GM12878 (cell line): ENCODE measurements around the gene TRH. TPM values are rescaled to one million over a fixed set of nuclear protein-coding genes. Genes with fewer than 3 reads are reported as not detected.

Source experiments
- ATAC-seq: fragments of 200-7000 bp; cut with Tn5 transposase; 3 replicates; pipeline ENCODE4 v1.9.1; 2020; ENCODE audit warnings: mild to moderate bottlenecking, moderate library complexity
- Bru-seq: library from RNA; stranded (reverse); fragments of 400-500 nt; gene quantifications from one replicate; lab custom pipeline; 2021; lab: Mats Ljungman, UMichigan
- BruChase-seq, 2 experiments: library from RNA; stranded (reverse); fragments of 400-500 nt; gene quantifications; one replicate each; lab custom pipeline; 2021; lab: Mats Ljungman, UMichigan
- BruUV-seq: library from RNA; stranded (reverse); fragments of 400-500 nt; replicated peaks from 2 replicates; lab custom pipeline; 2021; lab: Mats Ljungman, UMichigan
- CTCF ChIA-PET: fragments of 300-600 bp; sonication (Branson Sonifier 250); formaldehyde crosslinking; extraction: SDS; loops from one replicate; lab custom pipeline; 2021; ENCODE audit warnings: inconsistent platforms; lab: Yijun Ruan, JAX
- POLR2A ChIA-PET: fragments of 350-600 bp; formaldehyde crosslinking; extraction: SDS; loops from one replicate; lab custom pipeline; 2021; ENCODE audit warnings: inconsistent platforms; lab: Charles Lee
- RAD21 ChIA-PET: fragments of 300-600 bp; sonication (Branson Sonifier 250); formaldehyde crosslinking; loops from one replicate; lab custom pipeline; 2023; ENCODE audit warnings: antibody characterized with exemption; ENCODE audit not compliant: unreplicated experiment; lab: Charles Lee
- SMC1A ChIA-PET: fragments of 300-600 bp; sonication (Branson Sonifier 250); formaldehyde crosslinking; loops from one replicate; lab custom pipeline; 2023; ENCODE audit not compliant: unreplicated experiment, uncharacterized antibody; lab: Charles Lee
- DNase-seq: peaks from one replicate; pipeline ENCODE4 v3.0.0-alpha.2; 2011; ENCODE audit warnings: low read depth, low spot score
- FAIRE-seq: peaks from 3 replicates; lab custom pipeline; 2011; peaks lifted over from hg19 to GRCh38; lab: Jason Lieb, UNC
- H2AFZ ChIP-seq: 2 replicates; pipeline ENCODE4 v1.6.0; 2011; ENCODE audit warnings: low read depth, low read length, control low read depth; ENCODE audit not compliant: control insufficient read depth
- H3K27ac ChIP-seq: 2 replicates; pipeline ENCODE4 v1.5.1; 2011; ENCODE audit warnings: control low read depth; ENCODE audit not compliant: control insufficient read depth, insufficient read depth
- H3K27me3 ChIP-seq, 2 experiments: replicated peaks in 1 of 2; 2 replicates each; pipeline versions ENCODE4 v1.6.0 to v1.6.1; 2011; ENCODE audit warnings: low read length in 1 of 2; ENCODE audit not compliant: control insufficient read depth in 2 of 2, insufficient read depth in 2 of 2
- H3K36me3 ChIP-seq, 2 experiments: 2 replicates each; pipeline ENCODE4 v1.5.1; 2011; ENCODE audit warnings: low read length in 1 of 2; ENCODE audit not compliant: control insufficient read depth in 2 of 2, insufficient read depth in 2 of 2
- H3K4me1 ChIP-seq: 2 replicates; pipeline ENCODE4 v1.6.1; 2011; ENCODE audit warnings: mild to moderate bottlenecking, low read length, moderate library complexity, mixed read lengths; ENCODE audit not compliant: control insufficient read depth, insufficient read depth
- H3K4me2 ChIP-seq: 2 replicates; pipeline ENCODE4 v1.6.0; 2011; ENCODE audit warnings: control low read depth; ENCODE audit not compliant: control insufficient read depth, insufficient read depth
- H3K4me3 ChIP-seq: fragments of 200-600 bp; sonication (generic); 2 replicates; pipeline ENCODE4 v1.5.1; 2016
- H3K79me2 ChIP-seq: 2 replicates; pipeline ENCODE4 v1.6.0; 2011; ENCODE audit warnings: low read length; ENCODE audit not compliant: control insufficient read depth, insufficient read depth
- H3K9ac ChIP-seq: 2 replicates; pipeline ENCODE4 v1.8.0; 2011; ENCODE audit warnings: low read length, control low read depth, mixed read lengths; ENCODE audit not compliant: control insufficient read depth, insufficient read depth
- H3K9me3 ChIP-seq: replicated peaks from 3 replicates; pipeline ENCODE4 v1.5.1; 2011; ENCODE audit warnings: mild to moderate bottlenecking, low read length; ENCODE audit not compliant: control insufficient read depth, insufficient read depth
- H4K20me1 ChIP-seq: 2 replicates; pipeline ENCODE4 v1.6.0; 2011; ENCODE audit not compliant: control insufficient read depth, insufficient read depth
- HDAC6 ChIP-seq: fragments of 200-600 bp; sonication (generic); IDR thresholded peaks from one replicate; pipeline ENCODE4 v1.8.0; 2017; ENCODE audit warnings: antibody characterized with exemption; ENCODE audit not compliant: unreplicated experiment
- MYB ChIP-seq: fragments of 150-350 bp; IDR thresholded peaks from 2 replicates; pipeline ENCODE4 v1.6.1; 2014; ENCODE audit warnings: mild to moderate bottlenecking, low read depth, low read length, borderline replicate concordance
- RB1 ChIP-seq: fragments of 450-650 bp; formaldehyde crosslinking; IDR thresholded peaks from 2 replicates; pipeline ENCODE4 v1.6.1; 2017; ENCODE audit warnings: mild to moderate bottlenecking, borderline replicate concordance
- TCF12 ChIP-seq: IDR thresholded peaks from 2 replicates; pipeline ENCODE4 v1.6.1; 2011; ENCODE audit warnings: low read depth, mild to moderate bottlenecking, low read length
- YY1 ChIP-seq: IDR thresholded peaks from 2 replicates; pipeline ENCODE4 v1.6.1; 2011; ENCODE audit warnings: low read depth, mild to moderate bottlenecking, low read length
- WGBS: methylation state at CpG from one replicate; pipeline ENCODE4 v1.1.6; 2016; ENCODE audit warnings: low lambda C conversion rate; ENCODE audit not compliant: insufficient replicate concordance, insufficient coverage; ENCODE audit errors: missing lambda C conversion rate; 5-methylcytosine and 5-hydroxymethylcytosine counted together
- in situ Hi-C: fragments of 300-500 bp; cut with MboI; formaldehyde crosslinking; loops from 9 replicates; pipeline ENCODE4 v1.14.3; 2018; ENCODE audit warnings: mixed read lengths
- intact Hi-C: fragments of 100-400 bp; cut with micrococcal nuclease; formaldehyde crosslinking; loops from one replicate; pipeline ENCODE4 v1.14.2; 2022; ENCODE audit not compliant: unreplicated experiment
- long read RNA-seq, 2 experiments: library from polyadenylated mRNA; unstranded; transcript quantifications; one replicate each; pipeline ENCODE4 v2.0.0, GENCODE V29; 2019 to 2020
- polyA minus RNA-seq, 3 experiments: library from RNA; depleted of rRNA, polyadenylated mRNA; stranded (reverse); fragments of >200 nt; gene quantifications; 2 replicates each; pipeline ENCODE4 v1.2.3, GENCODE V29; 2011
- polyA plus RNA-seq, 11 experiments: library from polyadenylated mRNA; depleted of rRNA in 4 of 11; unstranded in 6 of 11; stranded (reverse) in 5 of 11; fragments of >200 nt; fragmentation: Nextera tagmentation in 4 of 11; fragmentation: Illumina TruSeq in 1 of 11; extraction: Ambion mirVana in 4 of 11; extraction: Trizol in 1 of 11; gene quantifications; 1 replicate in 1 of 11; 2 replicates in 10 of 11; pipeline versions ENCODE4 v1.2.1 to v1.2.3, GENCODE V29; 2011 to 2016; ENCODE audit warnings: inconsistent platforms in 2 of 11, missing spikeins in 2 of 11, low read depth in 1 of 11
- total RNA-seq, 4 experiments: library from RNA; depleted of rRNA in 3 of 4; stranded (reverse); fragments of >200 nt in 3 of 4; fragmentation: Illumina TruSeq in 1 of 4; extraction: Trizol in 1 of 4; gene quantifications; 2 replicates each; pipeline versions ENCODE4 v1.2.1 to v1.2.3, GENCODE V29; 2013 to 2021
- TF ChIP-seq, protein P1 (sequence below): IDR thresholded peaks from 2 replicates; pipeline ENCODE4 v1.6.1; 2012; ENCODE audit warnings: mild to moderate bottlenecking, low read depth, low read length
- TF ChIP-seq, protein P2 (sequence below): fragments of 450-650 bp; formaldehyde crosslinking; IDR thresholded peaks from 2 replicates; pipeline ENCODE4 v1.5.0; 2022; ENCODE audit warnings: mild to moderate bottlenecking, missing genetic modification characterization
- TF ChIP-seq, protein P3 (sequence below): fragments of 450-650 bp; conservative IDR thresholded peaks from 2 replicates; pipeline ENCODE4 v1.6.1; 2017; ENCODE audit warnings: mild to moderate bottlenecking, moderate library complexity
- TF ChIP-seq, protein P4 (sequence below): fragments of 450-650 bp; IDR thresholded peaks from 2 replicates; pipeline ENCODE4 v1.6.1; 2017; ENCODE audit warnings: mild to moderate bottlenecking

The TRH gene, protein sequence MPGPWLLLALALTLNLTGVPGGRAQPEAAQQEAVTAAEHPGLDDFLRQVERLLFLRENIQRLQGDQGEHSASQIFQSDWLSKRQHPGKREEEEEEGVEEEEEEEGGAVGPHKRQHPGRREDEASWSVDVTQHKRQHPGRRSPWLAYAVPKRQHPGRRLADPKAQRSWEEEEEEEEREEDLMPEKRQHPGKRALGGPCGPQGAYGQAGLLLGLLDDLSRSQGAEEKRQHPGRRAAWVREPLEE
- total RNA-seq (2013; cell fraction: nucleolus; rRNA removed) = not detected in 2 replicates
- total RNA-seq (2014; rRNA removed) = not detected in 2 replicates
- total RNA-seq (2014; rRNA removed; fragmentation: Illumina TruSeq; extraction: Trizol) = not detected in 2 replicates
- not detected in 2 replicates for total RNA-seq (2021)
- not detected for polyA plus RNA-seq (2011; ENCODE audit: low read depth)
- polyA plus RNA-seq (2011; rRNA removed) = not detected in 2 replicates
- polyA plus RNA-seq (2011; cell fraction: cytosol; rRNA removed) = not detected in 2 replicates
- not detected in 2 replicates for polyA plus RNA-seq (2011; cell fraction: nucleus; rRNA removed)
- not detected in 2 replicates for polyA plus RNA-seq (2012)
- polyA plus RNA-seq (2014; fragmentation: Illumina TruSeq; extraction: Trizol) = not detected in 2 replicates
- polyA plus RNA-seq (2014; fragmentation: Nextera tagmentation; extraction: Ambion mirVana) = not detected
- polyA plus RNA-seq (2014; rRNA removed) = not detected in 2 replicates
- not detected for polyA plus RNA-seq (2016; fragmentation: Nextera tagmentation; extraction: Ambion mirVana)
- polyA minus RNA-seq (2011; rRNA and poly(A)+ RNA removed) = not detected in 2 replicates
- polyA minus RNA-seq (2011; cell fraction: cytosol; rRNA and poly(A)+ RNA removed) = not detected in 2 replicates
- polyA minus RNA-seq (2011; cell fraction: nucleus; rRNA and poly(A)+ RNA removed) = not detected in 2 replicates
- not detected for Bru-seq, nascent RNA
- BruChase-seq, experiment 1, labeled RNA remaining after a 6-hour chase = not detected
- not detected for BruChase-seq, experiment 2, labeled RNA remaining after a 2-hour chase
- long read RNA-seq, experiment 1 = 0 reads
- long read RNA-seq, experiment 2 = 0 reads

DNA sequence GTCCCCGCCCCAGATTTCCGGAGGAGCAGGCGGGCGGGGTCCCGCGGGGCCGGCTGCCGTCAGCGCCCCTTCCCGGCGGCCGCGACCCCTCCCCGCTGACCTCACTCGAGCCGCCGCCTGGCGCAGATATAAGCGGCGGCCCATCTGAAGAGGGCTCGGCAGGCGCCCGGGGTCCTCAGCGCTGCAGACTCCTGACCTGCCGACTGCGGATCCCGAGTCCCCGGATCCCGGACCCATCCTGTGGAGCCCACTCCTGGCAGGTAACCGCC lies at the start of gene TRH:
Gene TRH (plus strand): TSS at position 157 of the 269 bp plus-strand sequence. CDS start 1,097 bp downstream, outside the sequence.
- DNase-seq (no peak), ATAC-seq (no peak), FAIRE-seq (no peak)
- Histone ChIP-seq H3K4me1 (no peaks in the 10 kb centered on the region), H3K79me2 (no peaks in the 10 kb centered on the region), H2AFZ (no peak within 1 kb of the TSS), H3K4me2 (no peak within 1 kb of the TSS), H3K27me3 (peaks cover 11 to 16% of the 10 kb centered on the region in 2 experiments), H4K20me1 (no peaks in the 10 kb centered on the region), H3K9me3 (no peaks in the 10 kb centered on the region), H3K9ac (no peak within 1 kb of the TSS), H3K27ac (no peak within 1 kb of the TSS), H3K36me3 (no peaks in the 10 kb centered on the region), H3K4me3 (no peak within 1 kb of the TSS)
- BruUV-seq = no TSS peak
- in situ Hi-C loops = no loop called here
- ChIA-PET POLR2A (no interaction called here), RAD21 (no interaction called here), CTCF (no interaction called here), SMC1A (no interaction called here)
- 1% methylated on average over 14 of the region's 30 CpGs for WGBS
- intact Hi-C loops = no loop called here
- TF ChIP-seq YY1 = no peak
- no peak for TF ChIP-seq MYB
- TF ChIP-seq, protein P1, sequence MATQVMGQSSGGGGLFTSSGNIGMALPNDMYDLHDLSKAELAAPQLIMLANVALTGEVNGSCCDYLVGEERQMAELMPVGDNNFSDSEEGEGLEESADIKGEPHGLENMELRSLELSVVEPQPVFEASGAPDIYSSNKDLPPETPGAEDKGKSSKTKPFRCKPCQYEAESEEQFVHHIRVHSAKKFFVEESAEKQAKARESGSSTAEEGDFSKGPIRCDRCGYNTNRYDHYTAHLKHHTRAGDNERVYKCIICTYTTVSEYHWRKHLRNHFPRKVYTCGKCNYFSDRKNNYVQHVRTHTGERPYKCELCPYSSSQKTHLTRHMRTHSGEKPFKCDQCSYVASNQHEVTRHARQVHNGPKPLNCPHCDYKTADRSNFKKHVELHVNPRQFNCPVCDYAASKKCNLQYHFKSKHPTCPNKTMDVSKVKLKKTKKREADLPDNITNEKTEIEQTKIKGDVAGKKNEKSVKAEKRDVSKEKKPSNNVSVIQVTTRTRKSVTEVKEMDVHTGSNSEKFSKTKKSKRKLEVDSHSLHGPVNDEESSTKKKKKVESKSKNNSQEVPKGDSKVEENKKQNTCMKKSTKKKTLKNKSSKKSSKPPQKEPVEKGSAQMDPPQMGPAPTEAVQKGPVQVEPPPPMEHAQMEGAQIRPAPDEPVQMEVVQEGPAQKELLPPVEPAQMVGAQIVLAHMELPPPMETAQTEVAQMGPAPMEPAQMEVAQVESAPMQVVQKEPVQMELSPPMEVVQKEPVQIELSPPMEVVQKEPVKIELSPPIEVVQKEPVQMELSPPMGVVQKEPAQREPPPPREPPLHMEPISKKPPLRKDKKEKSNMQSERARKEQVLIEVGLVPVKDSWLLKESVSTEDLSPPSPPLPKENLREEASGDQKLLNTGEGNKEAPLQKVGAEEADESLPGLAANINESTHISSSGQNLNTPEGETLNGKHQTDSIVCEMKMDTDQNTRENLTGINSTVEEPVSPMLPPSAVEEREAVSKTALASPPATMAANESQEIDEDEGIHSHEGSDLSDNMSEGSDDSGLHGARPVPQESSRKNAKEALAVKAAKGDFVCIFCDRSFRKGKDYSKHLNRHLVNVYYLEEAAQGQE = no peak
- TF ChIP-seq, protein P2, sequence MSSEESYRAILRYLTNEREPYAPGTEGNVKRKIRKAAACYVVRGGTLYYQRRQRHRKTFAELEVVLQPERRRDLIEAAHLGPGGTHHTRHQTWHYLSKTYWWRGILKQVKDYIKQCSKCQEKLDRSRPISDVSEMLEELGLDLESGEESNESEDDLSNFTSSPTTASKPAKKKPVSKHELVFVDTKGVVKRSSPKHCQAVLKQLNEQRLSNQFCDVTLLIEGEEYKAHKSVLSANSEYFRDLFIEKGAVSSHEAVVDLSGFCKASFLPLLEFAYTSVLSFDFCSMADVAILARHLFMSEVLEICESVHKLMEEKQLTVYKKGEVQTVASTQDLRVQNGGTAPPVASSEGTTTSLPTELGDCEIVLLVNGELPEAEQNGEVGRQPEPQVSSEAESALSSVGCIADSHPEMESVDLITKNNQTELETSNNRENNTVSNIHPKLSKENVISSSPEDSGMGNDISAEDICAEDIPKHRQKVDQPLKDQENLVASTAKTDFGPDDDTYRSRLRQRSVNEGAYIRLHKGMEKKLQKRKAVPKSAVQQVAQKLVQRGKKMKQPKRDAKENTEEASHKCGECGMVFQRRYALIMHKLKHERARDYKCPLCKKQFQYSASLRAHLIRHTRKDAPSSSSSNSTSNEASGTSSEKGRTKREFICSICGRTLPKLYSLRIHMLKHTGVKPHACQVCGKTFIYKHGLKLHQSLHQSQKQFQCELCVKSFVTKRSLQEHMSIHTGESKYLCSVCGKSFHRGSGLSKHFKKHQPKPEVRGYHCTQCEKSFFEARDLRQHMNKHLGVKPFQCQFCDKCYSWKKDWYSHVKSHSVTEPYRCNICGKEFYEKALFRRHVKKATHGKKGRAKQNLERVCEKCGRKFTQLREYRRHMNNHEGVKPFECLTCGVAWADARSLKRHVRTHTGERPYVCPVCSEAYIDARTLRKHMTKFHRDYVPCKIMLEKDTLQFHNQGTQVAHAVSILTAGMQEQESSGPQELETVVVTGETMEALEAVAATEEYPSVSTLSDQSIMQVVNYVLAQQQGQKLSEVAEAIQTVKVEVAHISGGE (CRISPR knock-in tag) = no peak
- TF ChIP-seq RB1 = no peak
- no peak for TF ChIP-seq TCF12
- TF ChIP-seq, protein P3, sequence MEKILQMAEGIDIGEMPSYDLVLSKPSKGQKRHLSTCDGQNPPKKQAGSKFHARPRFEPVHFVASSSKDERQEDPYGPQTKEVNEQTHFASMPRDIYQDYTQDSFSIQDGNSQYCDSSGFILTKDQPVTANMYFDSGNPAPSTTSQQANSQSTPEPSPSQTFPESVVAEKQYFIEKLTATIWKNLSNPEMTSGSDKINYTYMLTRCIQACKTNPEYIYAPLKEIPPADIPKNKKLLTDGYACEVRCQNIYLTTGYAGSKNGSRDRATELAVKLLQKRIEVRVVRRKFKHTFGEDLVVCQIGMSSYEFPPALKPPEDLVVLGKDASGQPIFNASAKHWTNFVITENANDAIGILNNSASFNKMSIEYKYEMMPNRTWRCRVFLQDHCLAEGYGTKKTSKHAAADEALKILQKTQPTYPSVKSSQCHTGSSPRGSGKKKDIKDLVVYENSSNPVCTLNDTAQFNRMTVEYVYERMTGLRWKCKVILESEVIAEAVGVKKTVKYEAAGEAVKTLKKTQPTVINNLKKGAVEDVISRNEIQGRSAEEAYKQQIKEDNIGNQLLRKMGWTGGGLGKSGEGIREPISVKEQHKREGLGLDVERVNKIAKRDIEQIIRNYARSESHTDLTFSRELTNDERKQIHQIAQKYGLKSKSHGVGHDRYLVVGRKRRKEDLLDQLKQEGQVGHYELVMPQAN = no peak
- TF ChIP-seq, protein P4, sequence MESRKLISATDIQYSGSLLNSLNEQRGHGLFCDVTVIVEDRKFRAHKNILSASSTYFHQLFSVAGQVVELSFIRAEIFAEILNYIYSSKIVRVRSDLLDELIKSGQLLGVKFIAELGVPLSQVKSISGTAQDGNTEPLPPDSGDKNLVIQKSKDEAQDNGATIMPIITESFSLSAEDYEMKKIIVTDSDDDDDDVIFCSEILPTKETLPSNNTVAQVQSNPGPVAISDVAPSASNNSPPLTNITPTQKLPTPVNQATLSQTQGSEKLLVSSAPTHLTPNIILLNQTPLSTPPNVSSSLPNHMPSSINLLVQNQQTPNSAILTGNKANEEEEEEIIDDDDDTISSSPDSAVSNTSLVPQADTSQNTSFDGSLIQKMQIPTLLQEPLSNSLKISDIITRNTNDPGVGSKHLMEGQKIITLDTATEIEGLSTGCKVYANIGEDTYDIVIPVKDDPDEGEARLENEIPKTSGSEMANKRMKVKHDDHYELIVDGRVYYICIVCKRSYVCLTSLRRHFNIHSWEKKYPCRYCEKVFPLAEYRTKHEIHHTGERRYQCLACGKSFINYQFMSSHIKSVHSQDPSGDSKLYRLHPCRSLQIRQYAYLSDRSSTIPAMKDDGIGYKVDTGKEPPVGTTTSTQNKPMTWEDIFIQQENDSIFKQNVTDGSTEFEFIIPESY = no peak
- TF ChIP-seq HDAC6 = no peak
